ENCODE measurements around the gene DNAH10. TPM values are rescaled to one million over a fixed set of nuclear protein-coding genes. Genes with fewer than 3 reads are reported as not detected.

DNAH10 gene
- total and polyA plus RNA-seq, 7 experiments from 2014 or later: 0.05 to 0.50 (median 0.10) TPM

- intact Hi-C loops (cut with micrococcal nuclease): no loop called here
- no peaks in the 10 kb centered on the region for H3K36me3 Mint-ChIP-seq
- H3K9me3 ChIP-seq (ENCODE audit: control insufficient read depth in 2 of 3, low read length in 3 of 3): no peaks in the 10 kb centered on the region
- H3K27ac ChIP-seq (ENCODE audit: low read depth, low read length): no peak overlapping the region
- H3K36me3 ChIP-seq (ENCODE audit: control insufficient read depth in 2 of 3, insufficient read depth in 3 of 3, low read length in 3 of 3): no peaks in the 10 kb centered on the region
- H3K27me3 ChIP-seq (ENCODE audit: control insufficient read depth in 2 of 2, insufficient read depth in 2 of 2, low read length in 2 of 2): no peaks in the 10 kb centered on the region
- no peak overlapping the region for H3K4me3 Mint-ChIP-seq
- peaks cover 0 to 2% (median 0%) of the 10 kb centered on the region in 11 donors for H3K9me3 Mint-ChIP-seq
- no peak overlapping the region for H3K27ac Mint-ChIP-seq
- ChIA-PET CTCF (no interaction called here), POLR2A (no interaction called here)
- H3K4me1 Mint-ChIP-seq: no peaks in the 10 kb centered on the region
- H3K27me3 Mint-ChIP-seq: peaks cover 0 to 4% (median 0%) of the 10 kb centered on the region in 5 donors
- no peaks in the 10 kb centered on the region for H3K4me1 ChIP-seq (ENCODE audit: control insufficient read depth in 2 of 2, insufficient read depth in 2 of 2, low read length in 2 of 2)
- H3K4me3 ChIP-seq (ENCODE audit: low read length): no peak overlapping the region
- DNase-seq (no peak), ATAC-seq (no peak)
Observed at GRCh38 chr12:123856681-123857080, 94.6 kb downstream of the DNAH10 start.

GRCh38 chr12:123858176-123858575, 96.1 kb downstream of the DNAH10 start:
- H3K4me3 Mint-ChIP-seq: no peak overlapping the region
- Histone ChIP-seq H3K4me1 (ENCODE audit: control insufficient read depth in 2 of 2, insufficient read depth in 2 of 2, low read length in 2 of 2) (no peaks in the 10 kb centered on the region), H3K36me3 (ENCODE audit: control insufficient read depth in 2 of 3, insufficient read depth in 3 of 3, low read length in 3 of 3) (no peaks in the 10 kb centered on the region), H3K4me3 (ENCODE audit: low read length) (no peak overlapping the region), H3K27me3 (ENCODE audit: control insufficient read depth in 2 of 2, insufficient read depth in 2 of 2, low read length in 2 of 2) (no peaks in the 10 kb centered on the region), H3K27ac (ENCODE audit: low read depth, low read length) (no peak overlapping the region), H3K9me3 (ENCODE audit: control insufficient read depth in 2 of 3, low read length in 3 of 3) (no peaks in the 10 kb centered on the region)
- intact Hi-C loops (cut with micrococcal nuclease): no loop called here
- DNase-seq: no peak
- H3K27ac Mint-ChIP-seq: no peak overlapping the region
- ChIA-PET CTCF (no interaction called here), POLR2A (no interaction called here)
- no peaks in the 10 kb centered on the region for H3K36me3 Mint-ChIP-seq
- no peaks in the 10 kb centered on the region for H3K9me3 Mint-ChIP-seq
- no peaks in the 10 kb centered on the region for H3K4me1 Mint-ChIP-seq
- ATAC-seq: no peak
- H3K27me3 Mint-ChIP-seq: no peaks in the 10 kb centered on the region

GRCh38 chr12:123859035-123859434, 96.9 kb downstream of the DNAH10 start:
- intact Hi-C loops (cut with micrococcal nuclease): no loop called here
- H3K4me1 ChIP-seq (ENCODE audit: control insufficient read depth in 2 of 2, insufficient read depth in 2 of 2, low read length in 2 of 2): no peaks in the 10 kb centered on the region
- Mint-ChIP-seq H3K4me1 (no peaks in the 10 kb centered on the region), H3K27ac (no peak overlapping the region), H3K36me3 (no peaks in the 10 kb centered on the region), H3K27me3 (no peaks in the 10 kb centered on the region), H3K9me3 (no peaks in the 10 kb centered on the region), H3K4me3 (no peak overlapping the region)
- ATAC-seq: no peak
- ChIA-PET CTCF (no interaction called here), POLR2A (no interaction called here)
- no peak overlapping the region for H3K4me3 ChIP-seq (ENCODE audit: low read length)
- no peaks in the 10 kb centered on the region for H3K9me3 ChIP-seq (ENCODE audit: control insufficient read depth in 2 of 3, low read length in 3 of 3)
- no peak for DNase-seq
- no peaks in the 10 kb centered on the region for H3K27me3 ChIP-seq (ENCODE audit: control insufficient read depth in 2 of 2, insufficient read depth in 2 of 2, low read length in 2 of 2)
- no peak overlapping the region for H3K27ac ChIP-seq (ENCODE audit: low read depth, low read length)
- no peaks in the 10 kb centered on the region for H3K36me3 ChIP-seq (ENCODE audit: control insufficient read depth in 2 of 3, insufficient read depth in 3 of 3, low read length in 3 of 3)

- intact Hi-C loops (cut with micrococcal nuclease): no loop called here
- CTCF ChIA-PET: no interaction called here
- H3K27ac Mint-ChIP-seq: no peak overlapping the region
Observed at GRCh38 chr12:123860377-123860776, 98.3 kb downstream of the DNAH10 start.

GRCh38 chr12:123861392-123861791, 99.3 kb downstream of the DNAH10 start:
- H3K27ac Mint-ChIP-seq: no peak overlapping the region
- H3K4me3 ChIP-seq (ENCODE audit: low read length): no peak overlapping the region
- H3K36me3 Mint-ChIP-seq: no peaks in the 10 kb centered on the region
- no peak for DNase-seq
- H3K27me3 Mint-ChIP-seq: peaks cover 0 to 6% (median 0%) of the 10 kb centered on the region in 5 donors
- H3K9me3 ChIP-seq (ENCODE audit: control insufficient read depth in 2 of 3, low read length in 3 of 3): no peaks in the 10 kb centered on the region
- intact Hi-C loops (cut with micrococcal nuclease): no loop called here
- no peak overlapping the region for H3K4me3 Mint-ChIP-seq
- H3K27me3 ChIP-seq (ENCODE audit: control insufficient read depth in 2 of 2, insufficient read depth in 2 of 2, low read length in 2 of 2): no peaks in the 10 kb centered on the region
- ChIA-PET POLR2A (no interaction called here), CTCF (no interaction called here)
- ATAC-seq: no peak
- H3K9me3 Mint-ChIP-seq: peaks cover 0 to 2% (median 0%) of the 10 kb centered on the region in 11 donors
- no peaks in the 10 kb centered on the region for H3K4me1 Mint-ChIP-seq
- no peaks in the 10 kb centered on the region for H3K4me1 ChIP-seq (ENCODE audit: control insufficient read depth in 2 of 2, insufficient read depth in 2 of 2, low read length in 2 of 2)
- no peak overlapping the region for H3K27ac ChIP-seq (ENCODE audit: low read depth, low read length)
- no peaks in the 10 kb centered on the region for H3K36me3 ChIP-seq (ENCODE audit: control insufficient read depth in 2 of 3, insufficient read depth in 3 of 3, low read length in 3 of 3)

More at GRCh38 chr12:123860377-123860776, 98.3 kb downstream of the DNAH10 start:
- Mint-ChIP-seq H3K27me3 (peaks cover 0 to 6% (median 0%) of the 10 kb centered on the region in 5 donors), H3K4me3 (no peak overlapping the region), H3K36me3 (no peaks in the 10 kb centered on the region), H3K4me1 (no peaks in the 10 kb centered on the region), H3K9me3 (peaks cover 0 to 2% (median 0%) of the 10 kb centered on the region in 11 donors)
- no peak for ATAC-seq
- H3K9me3 ChIP-seq (ENCODE audit: control insufficient read depth in 2 of 3, low read length in 3 of 3): no peaks in the 10 kb centered on the region
- H3K4me3 ChIP-seq (ENCODE audit: low read length): no peak overlapping the region
- H3K36me3 ChIP-seq (ENCODE audit: control insufficient read depth in 2 of 3, insufficient read depth in 3 of 3, low read length in 3 of 3): no peaks in the 10 kb centered on the region
- H3K27me3 ChIP-seq (ENCODE audit: control insufficient read depth in 2 of 2, insufficient read depth in 2 of 2, low read length in 2 of 2): no peaks in the 10 kb centered on the region
- H3K4me1 ChIP-seq (ENCODE audit: control insufficient read depth in 2 of 2, insufficient read depth in 2 of 2, low read length in 2 of 2): no peaks in the 10 kb centered on the region
- no peak for DNase-seq
- no peak overlapping the region for H3K27ac ChIP-seq (ENCODE audit: low read depth, low read length)
- POLR2A ChIA-PET: no interaction called here

- CTCF ChIA-PET: no interaction called here
- ATAC-seq (no peak), DNase-seq (no peak)
- H3K27ac ChIP-seq (ENCODE audit: low read depth, low read length): no peak overlapping the region
- H3K4me3 ChIP-seq (ENCODE audit: low read length): no peak overlapping the region
- POLR2A ChIA-PET: no interaction called here
- no peak overlapping the region for H3K27ac Mint-ChIP-seq
- H3K9me3 ChIP-seq (ENCODE audit: control insufficient read depth in 2 of 3, low read length in 3 of 3): no peaks in the 10 kb centered on the region
- peaks cover 4 to 25% (median 9%) of the 10 kb centered on the region in 5 donors for H3K27me3 Mint-ChIP-seq
- H3K4me3 Mint-ChIP-seq: no peak overlapping the region
- no peaks in the 10 kb centered on the region for H3K27me3 ChIP-seq (ENCODE audit: control insufficient read depth in 2 of 2, insufficient read depth in 2 of 2, low read length in 2 of 2)
- no peaks in the 10 kb centered on the region for H3K36me3 ChIP-seq (ENCODE audit: control insufficient read depth in 2 of 3, insufficient read depth in 3 of 3, low read length in 3 of 3)
- no peaks in the 10 kb centered on the region for H3K4me1 ChIP-seq (ENCODE audit: control insufficient read depth in 2 of 2, insufficient read depth in 2 of 2, low read length in 2 of 2)
- intact Hi-C loops (cut with micrococcal nuclease): no loop called here
- H3K36me3 Mint-ChIP-seq: no peaks in the 10 kb centered on the region
- no peaks in the 10 kb centered on the region for H3K4me1 Mint-ChIP-seq
- peaks cover 0 to 2% (median 0%) of the 10 kb centered on the region in 11 donors for H3K9me3 Mint-ChIP-seq
Observed at GRCh38 chr12:123867141-123867540, 105.0 kb downstream of the DNAH10 start.

GRCh38 chr12:123868791-123869190, 106.7 kb downstream of the DNAH10 start:
- no peak overlapping the region for H3K4me3 ChIP-seq (ENCODE audit: low read length)
- ATAC-seq: no peak
- H3K27me3 ChIP-seq (ENCODE audit: control insufficient read depth in 2 of 2, insufficient read depth in 2 of 2, low read length in 2 of 2): no peaks in the 10 kb centered on the region
- no peak overlapping the region for H3K27ac ChIP-seq (ENCODE audit: low read depth, low read length)
- no peak for DNase-seq
- POLR2A ChIA-PET: no interaction called here
- Mint-ChIP-seq H3K36me3 (no peaks in the 10 kb centered on the region), H3K27ac (no peak overlapping the region), H3K9me3 (peaks cover 0 to 2% (median 0%) of the 10 kb centered on the region in 11 donors), H3K4me1 (no peaks in the 10 kb centered on the region), H3K4me3 (no peak overlapping the region), H3K27me3 (peaks cover 4 to 25% (median 9%) of the 10 kb centered on the region in 5 donors)
- no peaks in the 10 kb centered on the region for H3K36me3 ChIP-seq (ENCODE audit: control insufficient read depth in 2 of 3, insufficient read depth in 3 of 3, low read length in 3 of 3)
- intact Hi-C loops (cut with micrococcal nuclease): no loop called here
- no peaks in the 10 kb centered on the region for H3K4me1 ChIP-seq (ENCODE audit: control insufficient read depth in 2 of 2, insufficient read depth in 2 of 2, low read length in 2 of 2)
- H3K9me3 ChIP-seq (ENCODE audit: control insufficient read depth in 2 of 3, low read length in 3 of 3): no peaks in the 10 kb centered on the region
- CTCF ChIA-PET: no interaction called here

All from naive thymus-derived CD4-positive, alpha-beta T cell (primary cell).